ENCODE data around the gene EIF2B4. TPM values are rescaled to one million over a fixed set of nuclear protein-coding genes. Genes with fewer than 3 reads are reported as not detected.

EIF2B4 gene
- total and polyA plus RNA-seq, 2 of the 13 experiments (the other 11 are each of a cell fraction or from before 2014, with no cell fraction given), result 91.5 to 96.4 TPM

DNA sequence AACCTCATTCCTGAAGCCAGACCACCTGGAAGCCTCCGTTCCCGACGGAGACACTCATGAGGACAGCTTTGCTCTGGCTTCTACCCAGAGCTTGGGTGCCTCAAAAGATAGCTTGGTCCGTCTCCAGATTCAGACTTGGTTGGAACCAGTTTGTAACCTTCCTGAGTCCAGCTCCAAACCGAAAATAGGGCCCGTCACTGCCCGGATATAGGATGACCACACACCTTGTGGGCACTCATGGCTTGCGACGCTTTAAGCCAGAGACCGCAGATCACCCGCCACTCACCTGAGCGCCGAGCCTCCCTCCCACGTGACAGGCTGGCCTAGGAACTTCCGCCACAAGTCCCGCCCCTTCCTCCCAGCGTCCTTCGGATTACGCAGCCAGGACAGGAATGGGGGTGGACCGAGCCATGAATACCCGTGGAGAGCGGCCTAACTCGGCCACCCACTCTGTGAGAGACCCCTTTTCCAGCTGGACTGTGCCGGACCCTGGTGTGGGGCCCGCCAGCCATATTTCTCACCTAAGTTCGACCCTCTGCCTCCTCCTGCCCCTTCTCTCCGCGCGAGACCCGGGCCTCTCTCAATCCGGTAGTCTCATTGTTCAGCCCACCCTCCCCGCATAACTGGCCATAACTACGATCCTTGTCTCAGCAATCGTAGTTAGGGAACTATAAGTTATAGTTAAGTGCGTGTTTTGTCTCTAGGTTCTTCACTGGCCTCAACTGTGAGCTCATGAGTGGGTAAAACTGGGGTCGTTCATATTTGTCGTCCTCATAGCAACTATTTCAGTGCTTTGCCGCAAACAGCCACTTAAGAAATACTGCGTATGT lies 47.2 kb downstream of the EIF2B4 start, which contains the start of gene MPV17 (continued):
- TF ChIP-seq NR2F1 (CRISPR knock-in tag; IDR thresholded peaks at IDR 0.05) (no peak), TAF15 (IDR thresholded peaks at IDR 0.05; ENCODE audit: low read depth, low read length, poor library complexity, severe bottlenecking) (peak; percentile 78), MYNN (CRISPR knock-in tag; IDR thresholded peaks at IDR 0.05; ENCODE audit: low read depth) (peak; percentile 90), GATAD2A (CRISPR knock-in tag; IDR thresholded peaks at IDR 0.05) (peak; percentile 15; the same call in 1 of the 2 replicates), KLF12 (CRISPR knock-in tag; IDR thresholded peaks at IDR 0.05; ENCODE audit: borderline replicate concordance) (no peak; the same call in 1 of the 2 replicates), ZBTB44 (CRISPR knock-in tag; IDR thresholded peaks at IDR 0.05) (no peak; the same call in 1 of the 2 replicates), ZFYVE20 (CRISPR knock-in tag; IDR thresholded peaks at IDR 0.05; ENCODE audit: borderline replicate concordance, low read depth) (no peak), ZNF160 (CRISPR knock-in tag; IDR thresholded peaks at IDR 0.05) (peak; percentile 95), ZNF136 (CRISPR knock-in tag; IDR thresholded peaks at IDR 0.05; ENCODE audit: low read depth) (0 out of 2 replicates have a peak, but pooled peaks have one; percentile 77), KLF6 (CRISPR knock-in tag; IDR thresholded peaks at IDR 0.05) (peak; percentile 59; the same call in 1 of the 2 replicates), ZNF614 (CRISPR knock-in tag; IDR thresholded peaks at IDR 0.05; ENCODE audit: borderline replicate concordance) (no peak), HDAC1 (CRISPR knock-in tag; IDR thresholded peaks at IDR 0.05) (peak; percentile 93), ARNTL (CRISPR knock-in tag; IDR thresholded peaks at IDR 0.05) (peak; percentile 94), SMAD1 (CRISPR knock-in tag; IDR thresholded peaks at IDR 0.05; ENCODE audit: borderline replicate concordance, low read depth) (0 out of 2 replicates have a peak, but pooled peaks have one; percentile 28), HIVEP1 (CRISPR knock-in tag; IDR thresholded peaks at IDR 0.05) (no peak; the same call in none of the 2 replicates), IRF1 (CRISPR knock-in tag; IDR thresholded peaks at IDR 0.05; ENCODE audit: low read depth) (0 out of 2 replicates have a peak, but pooled peaks have one; percentile 70), ZNF782 (CRISPR knock-in tag; IDR thresholded peaks at IDR 0.05; ENCODE audit: borderline replicate concordance) (peak; percentile 56; the same call in 1 of the 2 replicates)
- TF ChIP-seq, protein P1, sequence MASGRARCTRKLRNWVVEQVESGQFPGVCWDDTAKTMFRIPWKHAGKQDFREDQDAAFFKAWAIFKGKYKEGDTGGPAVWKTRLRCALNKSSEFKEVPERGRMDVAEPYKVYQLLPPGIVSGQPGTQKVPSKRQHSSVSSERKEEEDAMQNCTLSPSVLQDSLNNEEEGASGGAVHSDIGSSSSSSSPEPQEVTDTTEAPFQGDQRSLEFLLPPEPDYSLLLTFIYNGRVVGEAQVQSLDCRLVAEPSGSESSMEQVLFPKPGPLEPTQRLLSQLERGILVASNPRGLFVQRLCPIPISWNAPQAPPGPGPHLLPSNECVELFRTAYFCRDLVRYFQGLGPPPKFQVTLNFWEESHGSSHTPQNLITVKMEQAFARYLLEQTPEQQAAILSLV (CRISPR knock-in tag; IDR thresholded peaks at IDR 0.05; ENCODE audit: borderline replicate concordance), result no peak; the same call in 1 of the 2 replicates
- TF ChIP-seq, protein P2, sequence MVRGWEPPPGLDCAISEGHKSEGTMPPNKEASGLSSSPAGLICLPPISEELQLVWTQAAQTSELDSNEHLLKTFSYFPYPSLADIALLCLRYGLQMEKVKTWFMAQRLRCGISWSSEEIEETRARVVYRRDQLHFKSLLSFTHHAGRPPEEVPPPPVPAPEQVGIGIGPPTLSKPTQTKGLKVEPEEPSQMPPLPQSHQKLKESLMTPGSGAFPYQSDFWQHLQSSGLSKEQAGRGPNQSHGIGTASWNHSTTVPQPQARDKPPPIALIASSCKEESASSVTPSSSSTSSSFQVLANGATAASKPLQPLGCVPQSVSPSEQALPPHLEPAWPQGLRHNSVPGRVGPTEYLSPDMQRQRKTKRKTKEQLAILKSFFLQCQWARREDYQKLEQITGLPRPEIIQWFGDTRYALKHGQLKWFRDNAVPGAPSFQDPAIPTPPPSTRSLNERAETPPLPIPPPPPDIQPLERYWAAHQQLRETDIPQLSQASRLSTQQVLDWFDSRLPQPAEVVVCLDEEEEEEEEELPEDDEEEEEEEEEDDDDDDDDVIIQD (CRISPR knock-in tag; IDR thresholded peaks at IDR 0.05; ENCODE audit: low read depth), result 0 out of 2 replicates have a peak, but pooled peaks have one; percentile 56
- TF ChIP-seq, protein P3, sequence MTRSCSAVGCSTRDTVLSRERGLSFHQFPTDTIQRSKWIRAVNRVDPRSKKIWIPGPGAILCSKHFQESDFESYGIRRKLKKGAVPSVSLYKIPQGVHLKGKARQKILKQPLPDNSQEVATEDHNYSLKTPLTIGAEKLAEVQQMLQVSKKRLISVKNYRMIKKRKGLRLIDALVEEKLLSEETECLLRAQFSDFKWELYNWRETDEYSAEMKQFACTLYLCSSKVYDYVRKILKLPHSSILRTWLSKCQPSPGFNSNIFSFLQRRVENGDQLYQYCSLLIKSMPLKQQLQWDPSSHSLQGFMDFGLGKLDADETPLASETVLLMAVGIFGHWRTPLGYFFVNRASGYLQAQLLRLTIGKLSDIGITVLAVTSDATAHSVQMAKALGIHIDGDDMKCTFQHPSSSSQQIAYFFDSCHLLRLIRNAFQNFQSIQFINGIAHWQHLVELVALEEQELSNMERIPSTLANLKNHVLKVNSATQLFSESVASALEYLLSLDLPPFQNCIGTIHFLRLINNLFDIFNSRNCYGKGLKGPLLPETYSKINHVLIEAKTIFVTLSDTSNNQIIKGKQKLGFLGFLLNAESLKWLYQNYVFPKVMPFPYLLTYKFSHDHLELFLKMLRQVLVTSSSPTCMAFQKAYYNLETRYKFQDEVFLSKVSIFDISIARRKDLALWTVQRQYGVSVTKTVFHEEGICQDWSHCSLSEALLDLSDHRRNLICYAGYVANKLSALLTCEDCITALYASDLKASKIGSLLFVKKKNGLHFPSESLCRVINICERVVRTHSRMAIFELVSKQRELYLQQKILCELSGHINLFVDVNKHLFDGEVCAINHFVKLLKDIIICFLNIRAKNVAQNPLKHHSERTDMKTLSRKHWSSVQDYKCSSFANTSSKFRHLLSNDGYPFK (CRISPR knock-in tag; IDR thresholded peaks at IDR 0.05; ENCODE audit: borderline replicate concordance), result peak; percentile 86; the same call in 1 of the 2 replicates
